Vagina (tissue), 2 donors: ENCODE measurements around the gene IL18.

Experiments
- POLR2A ChIP-seq, 2 donors: fragments of 450-650 bp; IDR thresholded peaks; one replicate each; pipeline ENCODE4 v1.6.1; 2017; ENCODE audit warnings: antibody characterized with exemption in 2 of 2, mild to moderate bottlenecking in 2 of 2, moderate library complexity in 2 of 2
- TF ChIP-seq, protein P1 (sequence below), 3 experiments: fragments of 450-650 bp in 2 of 3; fragments of 200-600 bp in 1 of 3; sonication (generic) in 1 of 3; IDR thresholded peaks; one replicate each; pipeline ENCODE4 v1.5.1; 2017 to 2019; ENCODE audit warnings: antibody characterized with exemption in 3 of 3, mild to moderate bottlenecking in 2 of 3, moderate library complexity in 2 of 3

GRCh38 chr11:112097734-112098528, 66.0 kb downstream of the IL18 start:
- TF ChIP-seq, protein P1, sequence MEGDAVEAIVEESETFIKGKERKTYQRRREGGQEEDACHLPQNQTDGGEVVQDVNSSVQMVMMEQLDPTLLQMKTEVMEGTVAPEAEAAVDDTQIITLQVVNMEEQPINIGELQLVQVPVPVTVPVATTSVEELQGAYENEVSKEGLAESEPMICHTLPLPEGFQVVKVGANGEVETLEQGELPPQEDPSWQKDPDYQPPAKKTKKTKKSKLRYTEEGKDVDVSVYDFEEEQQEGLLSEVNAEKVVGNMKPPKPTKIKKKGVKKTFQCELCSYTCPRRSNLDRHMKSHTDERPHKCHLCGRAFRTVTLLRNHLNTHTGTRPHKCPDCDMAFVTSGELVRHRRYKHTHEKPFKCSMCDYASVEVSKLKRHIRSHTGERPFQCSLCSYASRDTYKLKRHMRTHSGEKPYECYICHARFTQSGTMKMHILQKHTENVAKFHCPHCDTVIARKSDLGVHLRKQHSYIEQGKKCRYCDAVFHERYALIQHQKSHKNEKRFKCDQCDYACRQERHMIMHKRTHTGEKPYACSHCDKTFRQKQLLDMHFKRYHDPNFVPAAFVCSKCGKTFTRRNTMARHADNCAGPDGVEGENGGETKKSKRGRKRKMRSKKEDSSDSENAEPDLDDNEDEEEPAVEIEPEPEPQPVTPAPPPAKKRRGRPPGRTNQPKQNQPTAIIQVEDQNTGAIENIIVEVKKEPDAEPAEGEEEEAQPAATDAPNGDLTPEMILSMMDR (IDR thresholded peaks at IDR 0.05), result no peak
- no peak for TF ChIP-seq POLR2A (IDR thresholded peaks at IDR 0.05)
